PC-9 (cell line): ENCODE data around the gene HNRNPAB.

Source experiments
- EZH2 ChIP-seq: fragments of 200-600 bp; sonication (generic); IDR thresholded peaks from 2 replicates; pipeline ENCODE4 v1.8.0; 2017; ENCODE audit warnings: antibody characterized with exemption, low read depth
- TF ChIP-seq, protein P1 (sequence below): fragments of 200-600 bp; sonication (generic); conservative IDR thresholded peaks from 2 replicates; pipeline ENCODE4 v1.6.1; 2017; ENCODE audit warnings: mixed run types, antibody characterized with exemption, mild to moderate bottlenecking, moderate library complexity

DNA sequence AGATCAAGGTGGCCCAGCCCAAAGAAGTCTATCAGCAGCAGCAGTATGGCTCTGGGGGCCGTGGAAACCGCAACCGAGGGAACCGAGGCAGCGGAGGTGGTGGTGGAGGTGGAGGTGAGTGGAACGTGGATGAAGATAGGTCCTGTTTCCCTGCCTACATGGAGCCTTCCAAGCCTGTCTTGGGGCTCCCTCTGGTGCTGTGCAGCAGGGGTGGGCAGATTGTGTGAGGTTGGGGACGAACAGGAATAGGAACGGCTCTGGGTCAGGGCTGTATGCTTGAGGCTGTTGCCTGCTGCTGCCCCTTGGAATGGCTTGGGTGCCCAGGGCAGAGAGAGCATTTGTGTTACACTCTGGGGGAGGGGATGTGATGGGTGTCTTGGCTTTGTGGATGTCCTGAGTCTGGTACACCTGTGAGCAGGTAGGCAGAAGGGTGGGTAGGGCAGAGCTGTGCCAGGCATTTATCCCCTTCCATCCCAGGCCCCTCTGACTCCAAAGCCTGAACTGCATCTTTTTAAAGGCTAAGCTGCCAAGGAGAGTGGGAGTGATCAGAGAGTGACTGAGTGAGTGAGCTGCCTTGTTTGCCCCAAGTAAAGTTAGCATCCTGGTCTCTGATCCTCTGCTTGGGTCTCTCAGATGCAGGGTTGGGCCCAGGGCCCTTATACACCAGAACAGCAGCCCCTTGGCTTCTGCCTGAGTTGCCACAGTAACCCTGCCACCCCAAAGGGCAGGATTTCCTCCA is 5.2 kb downstream of the HNRNPAB start:
- TF ChIP-seq, protein P1, sequence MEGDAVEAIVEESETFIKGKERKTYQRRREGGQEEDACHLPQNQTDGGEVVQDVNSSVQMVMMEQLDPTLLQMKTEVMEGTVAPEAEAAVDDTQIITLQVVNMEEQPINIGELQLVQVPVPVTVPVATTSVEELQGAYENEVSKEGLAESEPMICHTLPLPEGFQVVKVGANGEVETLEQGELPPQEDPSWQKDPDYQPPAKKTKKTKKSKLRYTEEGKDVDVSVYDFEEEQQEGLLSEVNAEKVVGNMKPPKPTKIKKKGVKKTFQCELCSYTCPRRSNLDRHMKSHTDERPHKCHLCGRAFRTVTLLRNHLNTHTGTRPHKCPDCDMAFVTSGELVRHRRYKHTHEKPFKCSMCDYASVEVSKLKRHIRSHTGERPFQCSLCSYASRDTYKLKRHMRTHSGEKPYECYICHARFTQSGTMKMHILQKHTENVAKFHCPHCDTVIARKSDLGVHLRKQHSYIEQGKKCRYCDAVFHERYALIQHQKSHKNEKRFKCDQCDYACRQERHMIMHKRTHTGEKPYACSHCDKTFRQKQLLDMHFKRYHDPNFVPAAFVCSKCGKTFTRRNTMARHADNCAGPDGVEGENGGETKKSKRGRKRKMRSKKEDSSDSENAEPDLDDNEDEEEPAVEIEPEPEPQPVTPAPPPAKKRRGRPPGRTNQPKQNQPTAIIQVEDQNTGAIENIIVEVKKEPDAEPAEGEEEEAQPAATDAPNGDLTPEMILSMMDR: no peak
- no peak for TF ChIP-seq EZH2
